Neuronal stem cell (in vitro differentiated cells): ENCODE results near the gene ZNF319.

Source experiments
- DNase-seq: peaks from one replicate; pipeline ENCODE4 v3.0.0-alpha.2; 2013; ENCODE audit warnings: low spot score
- H2AFZ ChIP-seq: one replicate; pipeline ENCODE4 v1.6.1; 2013; ENCODE audit warnings: mild to moderate bottlenecking, low read length, inconsistent platforms
- H2AK5ac ChIP-seq: 2 replicates; pipeline ENCODE4 v1.6.1; 2013; ENCODE audit warnings: low read depth, mild to moderate bottlenecking, inconsistent platforms, low read length, moderate library complexity, mixed read lengths
- H2BK120ac ChIP-seq: 2 replicates; pipeline ENCODE4 v1.6.1; 2013; ENCODE audit warnings: low read depth, mild to moderate bottlenecking, inconsistent platforms, low read length, moderate library complexity, mixed read lengths
- H2BK12ac ChIP-seq: one replicate; pipeline ENCODE4 v1.6.1; 2013; ENCODE audit warnings: low read length, inconsistent platforms
- H2BK15ac ChIP-seq: 2 replicates; pipeline ENCODE4 v1.6.1; 2013; ENCODE audit warnings: mild to moderate bottlenecking, low read length, inconsistent platforms, mixed read lengths
- H2BK5ac ChIP-seq: one replicate; pipeline ENCODE4 v1.6.1; 2013; ENCODE audit warnings: inconsistent platforms, mild to moderate bottlenecking, low read length, moderate library complexity
- H3K14ac ChIP-seq: one replicate; pipeline ENCODE4 v1.6.1; 2013; ENCODE audit warnings: low read length, inconsistent platforms
- H3K18ac ChIP-seq: 2 replicates; pipeline ENCODE4 v1.6.1; 2013; ENCODE audit warnings: low read length, inconsistent platforms
- H3K23ac ChIP-seq: 2 replicates; pipeline ENCODE4 v1.6.1; 2013; ENCODE audit warnings: low read depth, mild to moderate bottlenecking, mixed read lengths, low read length, inconsistent platforms; ENCODE audit not compliant: poor library complexity
- H3K27ac ChIP-seq: replicated peaks from 3 replicates; pipeline ENCODE4 v1.5.1; 2013; ENCODE audit warnings: low read length, inconsistent platforms
- H3K27me3 ChIP-seq, 3 experiments: 2 replicates each; pipeline ENCODE4 v1.6.1; 2013; ENCODE audit warnings: low read length in 3 of 3, mild to moderate bottlenecking in 2 of 3, inconsistent platforms in 1 of 3, low read depth in 1 of 3, mixed read lengths in 1 of 3, moderate library complexity in 1 of 3; ENCODE audit not compliant: control insufficient read depth in 3 of 3, insufficient read depth in 3 of 3
- H3K36me3 ChIP-seq, 2 donors: replicated peaks in 1 of 2; 2 replicates each; pipeline ENCODE4 v1.6.1; 2013; ENCODE audit warnings: low read length in 2 of 2; ENCODE audit not compliant: control insufficient read depth in 2 of 2, insufficient read depth in 2 of 2
- H3K4ac ChIP-seq: 2 replicates; pipeline ENCODE4 v1.6.1; 2013; ENCODE audit warnings: inconsistent platforms, mild to moderate bottlenecking, low read length, moderate library complexity
- H3K4me1 ChIP-seq, 2 donors: 1 replicate in 1 of 2; 2 replicates in 1 of 2; pipeline ENCODE4 v1.6.1; 2013; ENCODE audit warnings: low read length in 2 of 2, low read depth in 1 of 2; ENCODE audit not compliant: control insufficient read depth in 2 of 2, insufficient read depth in 1 of 2
- H3K4me2 ChIP-seq: one replicate; pipeline ENCODE4 v1.6.1; 2013; ENCODE audit warnings: mild to moderate bottlenecking, low read length, inconsistent platforms; ENCODE audit not compliant: insufficient read depth, poor library complexity, severe bottlenecking
- H3K4me3 ChIP-seq, 2 donors: 2 replicates each; pipeline ENCODE4 v1.5.1; 2013; ENCODE audit warnings: low read length in 2 of 2, mild to moderate bottlenecking in 2 of 2, inconsistent platforms in 1 of 2, moderate library complexity in 1 of 2
- H3K79me1 ChIP-seq: one replicate; pipeline ENCODE4 v1.6.1; 2013; ENCODE audit warnings: low read depth, mild to moderate bottlenecking, inconsistent platforms, low read length, moderate library complexity
- H3K9ac ChIP-seq: one replicate; pipeline ENCODE4 v1.6.1; 2013; ENCODE audit warnings: mild to moderate bottlenecking, low read depth, low read length, inconsistent platforms; ENCODE audit not compliant: poor library complexity
- H3K9me3 ChIP-seq, 2 donors: replicated peaks in 1 of 2; 2 replicates each; pipeline versions ENCODE3 to v1.6.1; 2013; ENCODE audit warnings: low read length in 2 of 2, mild to moderate bottlenecking in 2 of 2, inconsistent platforms in 1 of 2, low read depth in 1 of 2, mixed read lengths in 1 of 2, moderate library complexity in 1 of 2; ENCODE audit not compliant: control insufficient read depth in 2 of 2, insufficient read depth in 1 of 2
- H4K8ac ChIP-seq: one replicate; pipeline ENCODE4 v1.6.1; 2013; ENCODE audit warnings: low read depth, mild to moderate bottlenecking, inconsistent platforms, low read length, moderate library complexity
- H4K91ac ChIP-seq: one replicate; pipeline ENCODE4 v1.6.1; 2013; ENCODE audit warnings: low read length, low read depth, mild to moderate bottlenecking, inconsistent platforms; ENCODE audit not compliant: poor library complexity
- WGBS, 2 donors: extraction: QIAGEN DNeasy Blood & Tissue Kit; methylation state at CpG; one replicate each; pipeline ENCODE4 v1.1.7; 2013; ENCODE audit warnings: missing lambda C conversion rate in 2 of 2, mixed read lengths in 1 of 2; ENCODE audit not compliant: insufficient read length in 2 of 2, insufficient replicate concordance in 1 of 2; ENCODE audit errors: extremely low coverage in 2 of 2; 5-methylcytosine and 5-hydroxymethylcytosine counted together

Gene ZNF319

GRCh38 chr16:57997176-57997527, 3.3 kb downstream of the ZNF319 start:
- H3K9ac ChIP-seq, result peak overlapping the region; percentile 17
- no peak overlapping the region for H3K23ac ChIP-seq
- H2BK15ac ChIP-seq, result no peak overlapping the region
- H3K79me1 ChIP-seq, result peaks cover 4% of the 10 kb centered on the region
- no peak overlapping the region for H2BK12ac ChIP-seq
- no peaks in the 10 kb centered on the region for H3K27me3 ChIP-seq
- H3K14ac ChIP-seq, result no peak overlapping the region
- H3K9me3 ChIP-seq, result no peaks in the 10 kb centered on the region
- H3K18ac ChIP-seq, result peak overlapping the region; percentile 44
- H3K27ac ChIP-seq, result no peak overlapping the region
- DNase-seq, result no peak
- H3K4ac ChIP-seq, result no peak overlapping the region
- H2BK120ac ChIP-seq, result no peak overlapping the region
- H2AK5ac ChIP-seq, result no peak overlapping the region
- no peak overlapping the region for H4K91ac ChIP-seq
- no peak overlapping the region for H3K4me2 ChIP-seq
- H3K36me3 ChIP-seq, result peaks cover 20 to 45% of the 10 kb centered on the region in 2 donors
- WGBS, 2 donors, result no CpG with 5 or more reads among the region's 35 CpGs
- no peak overlapping the region for H4K8ac ChIP-seq
- H3K4me3 ChIP-seq, result peak overlapping the region in 1 of 2 donors; percentile 15
- H2AFZ ChIP-seq, result no peak overlapping the region
- no peak overlapping the region for H2BK5ac ChIP-seq
- H3K4me1 ChIP-seq, result peaks cover 7 to 10% of the 10 kb centered on the region in 2 donors

- no peaks in the 10 kb centered on the region for H3K27me3 ChIP-seq
- peaks cover 20 to 43% of the 10 kb centered on the region in 2 donors for H3K36me3 ChIP-seq
- H3K14ac ChIP-seq, result no peak overlapping the region
- H3K27ac ChIP-seq, result no peak overlapping the region
- H3K9ac ChIP-seq, result peak overlapping the region; percentile 17
- no peak overlapping the region for H2BK120ac ChIP-seq
- H3K9me3 ChIP-seq, result no peaks in the 10 kb centered on the region
- no CpG with 5 or more reads among the region's 62 CpGs for WGBS, 2 donors
- no peak overlapping the region for H2BK15ac ChIP-seq
- no peak overlapping the region for H2BK12ac ChIP-seq
- no peak for DNase-seq
- H2AK5ac ChIP-seq, result no peak overlapping the region
- H3K4me1 ChIP-seq, result peaks cover 2 to 5% of the 10 kb centered on the region in 2 donors
- H3K4ac ChIP-seq, result no peak overlapping the region
- no peak overlapping the region for H3K23ac ChIP-seq
- H3K4me2 ChIP-seq, result no peak overlapping the region
- H4K8ac ChIP-seq, result no peak overlapping the region
- H2BK5ac ChIP-seq, result no peak overlapping the region
- H3K18ac ChIP-seq, result peak overlapping the region; percentile 44
- H3K4me3 ChIP-seq, result no peak overlapping the region
- peaks cover 4% of the 10 kb centered on the region for H3K79me1 ChIP-seq
- H4K91ac ChIP-seq, result no peak overlapping the region
- no peak overlapping the region for H2AFZ ChIP-seq
Measured at GRCh38 chr16:57996406-57997175, 3.9 kb downstream of the ZNF319 start.

GRCh38 chr16:57995721-57996405, 4.6 kb downstream of the ZNF319 start:
- H3K79me1 ChIP-seq, result peaks cover 4% of the 10 kb centered on the region
- H3K36me3 ChIP-seq, result peaks cover 20 to 43% of the 10 kb centered on the region in 2 donors
- no peak for DNase-seq
- no peak overlapping the region for H3K27ac ChIP-seq
- no peak overlapping the region for H2BK15ac ChIP-seq
- no peak overlapping the region for H2AFZ ChIP-seq
- no peak overlapping the region for H2BK5ac ChIP-seq
- no CpG with 5 or more reads among the region's 18 CpGs for WGBS, 2 donors
- H4K91ac ChIP-seq, result no peak overlapping the region
- peak overlapping the region in 1 of 2 donors; percentile 2 for H3K4me3 ChIP-seq
- no peak overlapping the region for H3K4ac ChIP-seq
- no peak overlapping the region for H3K18ac ChIP-seq
- H4K8ac ChIP-seq, result no peak overlapping the region
- H3K23ac ChIP-seq, result no peak overlapping the region
- H3K27me3 ChIP-seq, result no peaks in the 10 kb centered on the region
- H3K9ac ChIP-seq, result peak overlapping the region; percentile 15
- peaks cover 2 to 5% of the 10 kb centered on the region in 2 donors for H3K4me1 ChIP-seq
- H2AK5ac ChIP-seq, result no peak overlapping the region
- H3K9me3 ChIP-seq, result no peaks in the 10 kb centered on the region
- no peak overlapping the region for H3K14ac ChIP-seq
- H2BK12ac ChIP-seq, result no peak overlapping the region
- no peak overlapping the region for H3K4me2 ChIP-seq
- H2BK120ac ChIP-seq, result no peak overlapping the region

GRCh38 chr16:57994778-57995177, 5.7 kb downstream of the ZNF319 start:
- H3K4me2 ChIP-seq, result no peak overlapping the region
- H3K27me3 ChIP-seq, result no peaks in the 10 kb centered on the region
- H2BK15ac ChIP-seq, result no peak overlapping the region
- H2AK5ac ChIP-seq, result no peak overlapping the region
- no peaks in the 10 kb centered on the region for H3K9me3 ChIP-seq
- H4K91ac ChIP-seq, result no peak overlapping the region
- no peak overlapping the region for H3K14ac ChIP-seq
- no peak overlapping the region for H2BK12ac ChIP-seq
- peaks cover 2 to 5% of the 10 kb centered on the region in 2 donors for H3K4me1 ChIP-seq
- peaks cover 20 to 43% of the 10 kb centered on the region in 2 donors for H3K36me3 ChIP-seq
- H2BK120ac ChIP-seq, result no peak overlapping the region
- no peak overlapping the region for H3K9ac ChIP-seq
- no peak overlapping the region for H3K27ac ChIP-seq
- no peak overlapping the region for H3K4me3 ChIP-seq
- H3K18ac ChIP-seq, result no peak overlapping the region
- no peak for DNase-seq
- no peak overlapping the region for H2AFZ ChIP-seq
- no CpG with 5 or more reads among the region's 4 CpGs for WGBS, 2 donors
- no peak overlapping the region for H3K4ac ChIP-seq
- no peak overlapping the region for H4K8ac ChIP-seq
- peaks cover 4% of the 10 kb centered on the region for H3K79me1 ChIP-seq
- no peak overlapping the region for H2BK5ac ChIP-seq
- no peak overlapping the region for H3K23ac ChIP-seq
